GM23338 (cell line): ENCODE measurements around the gene IKZF3. TPM values are rescaled to one million over a fixed set of nuclear protein-coding genes. Genes with fewer than 3 reads are reported as not detected.

Experiments
- ATAC-seq: fragments of 200-7000 bp; cut with Tn5 transposase; 3 replicates; pipeline ENCODE4 v1.9.1; 2020
- DNase-seq: peaks from one replicate; pipeline ENCODE4 v3.0.0-alpha.2; 2015; ENCODE audit warnings: low spot score
- H2AFZ ChIP-seq: fragments of 200-600 bp; sonication (generic); 2 replicates; pipeline ENCODE4 v1.8.0; 2016; ENCODE audit warnings: antibody characterized with exemption, mild to moderate bottlenecking, moderate library complexity
- H3F3A ChIP-seq: fragments of 200-600 bp; sonication (generic); replicated peaks from 2 replicates; pipeline ENCODE4 v1.8.0; 2017; ENCODE audit warnings: antibody characterized with exemption, mixed run types, low read depth
- H3K27ac ChIP-seq: fragments of 200-600 bp; sonication (generic); 2 replicates; pipeline ENCODE4 v1.6.1; 2016; ENCODE audit warnings: low read depth
- H3K27me3 ChIP-seq: fragments of 200-600 bp; sonication (generic); 2 replicates; pipeline ENCODE4 v1.8.0; 2016; ENCODE audit warnings: mild to moderate bottlenecking, mixed run types, moderate library complexity; ENCODE audit not compliant: insufficient read depth
- H3K36me3 ChIP-seq: fragments of 200-600 bp; sonication (generic); 2 replicates; pipeline ENCODE4 v1.8.0; 2016; ENCODE audit warnings: mild to moderate bottlenecking; ENCODE audit not compliant: insufficient read depth
- H3K4me1 ChIP-seq: fragments of 200-600 bp; sonication (generic); 2 replicates; pipeline ENCODE4 v1.8.0; 2016; ENCODE audit warnings: mild to moderate bottlenecking, moderate library complexity; ENCODE audit not compliant: insufficient read depth
- H3K4me2 ChIP-seq: fragments of 200-600 bp; sonication (generic); 2 replicates; pipeline ENCODE4 v1.7.1; 2017; ENCODE audit warnings: mixed run types
- H3K4me3 ChIP-seq: fragments of 200-600 bp; sonication (generic); 2 replicates; pipeline ENCODE4 v1.6.1; 2016; ENCODE audit warnings: mixed run types
- H3K79me2 ChIP-seq: fragments of 200-600 bp; sonication (generic); replicated peaks from 2 replicates; pipeline ENCODE4 v1.8.0; 2017; ENCODE audit warnings: mild to moderate bottlenecking; ENCODE audit not compliant: insufficient read depth
- H3K9me2 ChIP-seq: fragments of 200-600 bp; sonication (generic); 2 replicates; pipeline ENCODE4 v1.8.0; 2017; ENCODE audit not compliant: insufficient read depth
- H4K20me1 ChIP-seq: fragments of 200-600 bp; sonication (generic); replicated peaks from 2 replicates; pipeline ENCODE4 v1.8.0; 2017; ENCODE audit warnings: mild to moderate bottlenecking; ENCODE audit not compliant: insufficient read depth
- H3K27ac Mint-ChIP-seq: 2 replicates; pipeline ENCODE4 v1.8.0; 2020; ENCODE audit warnings: inconsistent platforms, mild to moderate bottlenecking, moderate library complexity, mixed read lengths
- H3K27me3 Mint-ChIP-seq: 3 replicates; pipeline ENCODE4 v1.8.0; 2022; ENCODE audit warnings: low read depth, mild to moderate bottlenecking, moderate library complexity, mixed read lengths, inconsistent platforms; ENCODE audit not compliant: insufficient read depth, poor library complexity
- H3K36me3 Mint-ChIP-seq: 3 replicates; pipeline ENCODE4 v1.8.0; 2021; ENCODE audit warnings: low read depth, mild to moderate bottlenecking, inconsistent platforms, moderate library complexity, mixed read lengths
- H3K4me1 Mint-ChIP-seq: 3 replicates; pipeline ENCODE4 v1.8.0; 2020; ENCODE audit warnings: mild to moderate bottlenecking, inconsistent platforms, mixed read lengths
- H3K4me3 Mint-ChIP-seq: 3 replicates; pipeline ENCODE4 v1.8.0; 2021; ENCODE audit warnings: moderate library complexity, mild to moderate bottlenecking, inconsistent platforms, mixed read lengths
- H3K9me3 Mint-ChIP-seq: 3 replicates; pipeline ENCODE4 v1.8.0; 2020; ENCODE audit warnings: moderate library complexity, mild to moderate bottlenecking, inconsistent platforms, mixed read lengths
- CREB1 ChIP-seq: fragments of 250-450 bp; sonication (Bioruptor Pico); IDR thresholded peaks from 2 replicates; pipeline ENCODE4 v1.5.0; 2020; ENCODE audit warnings: low read depth, mild to moderate bottlenecking, moderate library complexity
- EZH2 ChIP-seq: fragments of 200-600 bp; sonication (generic); IDR thresholded peaks from one replicate; pipeline ENCODE4 v1.8.0; 2017; ENCODE audit warnings: antibody characterized with exemption, mild to moderate bottlenecking, low read depth; ENCODE audit not compliant: unreplicated experiment
- EZH2phosphoT487 ChIP-seq: fragments of 200-600 bp; sonication (generic); IDR thresholded peaks from one replicate; pipeline ENCODE4 v1.8.1; 2018; ENCODE audit warnings: antibody characterized with exemption; ENCODE audit not compliant: unreplicated experiment
- JUNB ChIP-seq: IDR thresholded peaks from one replicate; pipeline ENCODE4 v1.6.1; 2016; ENCODE audit warnings: antibody characterized with exemption; ENCODE audit not compliant: unreplicated experiment
- NANOG ChIP-seq: IDR thresholded peaks from 2 replicates; pipeline ENCODE4 v1.6.1; 2016; ENCODE audit warnings: antibody characterized with exemption, borderline replicate concordance
- POLR2AphosphoS5 ChIP-seq: IDR thresholded peaks from 2 replicates; pipeline ENCODE4 v1.6.1; 2016; ENCODE audit warnings: antibody characterized with exemption, low read depth
- REST ChIP-seq: IDR thresholded peaks from one replicate; pipeline ENCODE4 v1.6.1; 2018; ENCODE audit warnings: antibody characterized with exemption; ENCODE audit not compliant: unreplicated experiment
- STAT1 ChIP-seq: IDR thresholded peaks from one replicate; pipeline ENCODE4 v1.6.1; 2016; ENCODE audit warnings: antibody characterized with exemption; ENCODE audit not compliant: unreplicated experiment
- ZNF114 ChIP-seq: fragments of 250-450 bp; sonication (Bioruptor Pico); IDR thresholded peaks from 2 replicates; pipeline ENCODE4 v1.5.0; 2020; ENCODE audit warnings: mild to moderate bottlenecking, moderate library complexity
- ZNF331 ChIP-seq: fragments of 250-450 bp; sonication (Bioruptor Pico); IDR thresholded peaks from 2 replicates; pipeline ENCODE4 v1.5.0; 2020; ENCODE audit warnings: low read depth, mild to moderate bottlenecking, moderate library complexity
- ZNF462 ChIP-seq: fragments of 250-450 bp; sonication (Bioruptor Pico); IDR thresholded peaks from 2 replicates; pipeline ENCODE4 v1.5.0; 2020; ENCODE audit warnings: mild to moderate bottlenecking, moderate library complexity
- long read RNA-seq: library from polyadenylated mRNA; unstranded; transcript quantifications from one replicate; pipeline ENCODE4 v2.0.0, GENCODE V29; 2020; ENCODE audit not compliant: unreplicated experiment
- polyA plus RNA-seq: library from polyadenylated mRNA; unstranded; fragments of >200 nt; fragmentation: Nextera tagmentation; extraction: Ambion mirVana; gene quantifications from 2 replicates; pipeline ENCODE4 v1.2.1, GENCODE V29; 2016
- total RNA-seq: library from RNA; depleted of rRNA; stranded (reverse); fragments of >200 nt; shearing (Covaris generic); gene quantifications from 2 replicates; pipeline ENCODE4 v1.2.3, GENCODE V29; 2014; rRNA removed
- TF ChIP-seq, protein P1 (sequence below), 2 experiments: fragments of 200-600 bp in 1 of 2; sonication (generic) in 1 of 2; conservative IDR thresholded peaks; 2 replicates each; pipeline versions ENCODE4 v1.5.1 to v1.6.1; 2016 to 2017; ENCODE audit warnings: antibody characterized with exemption in 2 of 2, low read depth in 2 of 2, mild to moderate bottlenecking in 2 of 2, moderate library complexity in 1 of 2
- TF ChIP-seq, protein P2 (sequence below): IDR thresholded peaks from 2 replicates; pipeline ENCODE4 v1.6.1; 2016; ENCODE audit warnings: antibody characterized with exemption

The IKZF3 gene
- total RNA-seq (0.76 and 1.4 TPM in 2 replicates), polyA plus RNA-seq (0.05 and 0.11 TPM in 2 replicates)
- long read RNA-seq, result 0 reads

- no peaks in the 10 kb centered on the region; the same call in 2 of the 3 replicates for H3K9me3 Mint-ChIP-seq
- H3K27me3 Mint-ChIP-seq, result peaks cover 24% of the 10 kb centered on the region
- no peaks in the 10 kb centered on the region; the same call in 2 of the 3 replicates for H3K36me3 Mint-ChIP-seq
- H4K20me1 ChIP-seq, result no peaks in the 10 kb centered on the region
- ATAC-seq (peak; percentile 99), DNase-seq (peak; percentile 91)
- peak within 1 kb of the TSS; percentile 39 for H3K4me3 ChIP-seq
- H2AFZ ChIP-seq, result peak within 1 kb of the TSS; percentile 82
- no peaks in the 10 kb centered on the region for H3K79me2 ChIP-seq
- H3K36me3 ChIP-seq, result no peaks in the 10 kb centered on the region
- H3K4me1 ChIP-seq, result 0 out of 2 replicates have a peak, but pooled peaks cover 6% of the 10 kb centered on the region
- H3K4me2 ChIP-seq, result peak within 1 kb of the TSS; percentile 62
- H3K27me3 ChIP-seq, result peaks cover 83% of the 10 kb centered on the region
- TF ChIP-seq EZH2 (peak; percentile 52), STAT1 (no peak), ZNF331 (CRISPR knock-in tag) (no peak), CREB1 (peak; percentile 66), EZH2phosphoT487 (no peak), POLR2AphosphoS5 (no peak), REST (no peak), ZNF462 (no peak), JUNB (no peak), NANOG (no peak), ZNF114 (no peak)
- TF ChIP-seq, protein P1, sequence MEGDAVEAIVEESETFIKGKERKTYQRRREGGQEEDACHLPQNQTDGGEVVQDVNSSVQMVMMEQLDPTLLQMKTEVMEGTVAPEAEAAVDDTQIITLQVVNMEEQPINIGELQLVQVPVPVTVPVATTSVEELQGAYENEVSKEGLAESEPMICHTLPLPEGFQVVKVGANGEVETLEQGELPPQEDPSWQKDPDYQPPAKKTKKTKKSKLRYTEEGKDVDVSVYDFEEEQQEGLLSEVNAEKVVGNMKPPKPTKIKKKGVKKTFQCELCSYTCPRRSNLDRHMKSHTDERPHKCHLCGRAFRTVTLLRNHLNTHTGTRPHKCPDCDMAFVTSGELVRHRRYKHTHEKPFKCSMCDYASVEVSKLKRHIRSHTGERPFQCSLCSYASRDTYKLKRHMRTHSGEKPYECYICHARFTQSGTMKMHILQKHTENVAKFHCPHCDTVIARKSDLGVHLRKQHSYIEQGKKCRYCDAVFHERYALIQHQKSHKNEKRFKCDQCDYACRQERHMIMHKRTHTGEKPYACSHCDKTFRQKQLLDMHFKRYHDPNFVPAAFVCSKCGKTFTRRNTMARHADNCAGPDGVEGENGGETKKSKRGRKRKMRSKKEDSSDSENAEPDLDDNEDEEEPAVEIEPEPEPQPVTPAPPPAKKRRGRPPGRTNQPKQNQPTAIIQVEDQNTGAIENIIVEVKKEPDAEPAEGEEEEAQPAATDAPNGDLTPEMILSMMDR (conservative IDR thresholded peaks at IDR 0.05; ENCODE audit: low read depth in 2 of 2), result peak; percentile 16 to 65; a peak in 3 of 4 replicates
- TF ChIP-seq, protein P2, sequence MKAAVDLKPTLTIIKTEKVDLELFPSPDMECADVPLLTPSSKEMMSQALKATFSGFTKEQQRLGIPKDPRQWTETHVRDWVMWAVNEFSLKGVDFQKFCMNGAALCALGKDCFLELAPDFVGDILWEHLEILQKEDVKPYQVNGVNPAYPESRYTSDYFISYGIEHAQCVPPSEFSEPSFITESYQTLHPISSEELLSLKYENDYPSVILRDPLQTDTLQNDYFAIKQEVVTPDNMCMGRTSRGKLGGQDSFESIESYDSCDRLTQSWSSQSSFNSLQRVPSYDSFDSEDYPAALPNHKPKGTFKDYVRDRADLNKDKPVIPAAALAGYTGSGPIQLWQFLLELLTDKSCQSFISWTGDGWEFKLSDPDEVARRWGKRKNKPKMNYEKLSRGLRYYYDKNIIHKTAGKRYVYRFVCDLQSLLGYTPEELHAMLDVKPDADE, result no peak
- H3K27ac Mint-ChIP-seq, result no peak within 1 kb of the TSS
- H3K9me2 ChIP-seq, result peaks cover 5% of the 10 kb centered on the region
- peak within 1 kb of the TSS; percentile 55 for H3K4me3 Mint-ChIP-seq
- 0 out of 2 replicates have a peak, but pooled peaks cover 4% of the 10 kb centered on the region for H3F3A ChIP-seq
- peaks cover 8% of the 10 kb centered on the region for H3K4me1 Mint-ChIP-seq
- no peak within 1 kb of the TSS for H3K27ac ChIP-seq
Observed at GRCh38 chr17:39863918-39864746, at the start of gene IKZF3. Gene IKZF3 (minus strand): TSS chr17:39864312. CDS start chr17:39864126, 186 bp downstream.
